GM19099 (cell line): ENCODE measurements around the gene CPB2.

ENCODE experiments used
- POLR2A ChIP-seq: IDR thresholded peaks from 3 replicates; pipeline ENCODE4 v1.6.1; 2011; ENCODE audit warnings: low read depth; ENCODE audit not compliant: insufficient read length; ENCODE audit errors: extremely low read depth

The CPB2 gene

GRCh38 chr13:46053162-46054012 lies 51.4 kb downstream of the CPB2 start:
- no peak for TF ChIP-seq POLR2A

GRCh38 chr13:46052319-46053161 lies 52.3 kb downstream of the CPB2 start, which contains the start of gene ZC3H13:
Gene ZC3H13, minus strand, starts transcription at chr13:46052746. Its CDS starts 7,239 bp downstream, at chr13:46045507.
- peak; percentile 87 for TF ChIP-seq POLR2A

- TF ChIP-seq POLR2A: no peak
Observed at GRCh38 chr13:46051968-46052318, 52.9 kb downstream of the CPB2 start.

- no peak for TF ChIP-seq POLR2A
Observed at GRCh38 chr13:46050771-46051170, 54.1 kb downstream of the CPB2 start.

- TF ChIP-seq POLR2A: no peak
Observed at GRCh38 chr13:46045424-46045823, 59.4 kb downstream of the CPB2 start.

GRCh38 chr13:46043647-46044046 lies 61.2 kb downstream of the CPB2 start:
- no peak for TF ChIP-seq POLR2A

- no peak for TF ChIP-seq POLR2A
Observed at GRCh38 chr13:46041419-46041839, 63.4 kb downstream of the CPB2 start.

GRCh38 chr13:46040763-46041162 lies 64.1 kb downstream of the CPB2 start:
- no peak for TF ChIP-seq POLR2A

- no peak for TF ChIP-seq POLR2A
Observed at GRCh38 chr13:46039411-46040182, 65.2 kb downstream of the CPB2 start.

- no peak for TF ChIP-seq POLR2A
Observed at GRCh38 chr13:46038296-46038695, 66.5 kb downstream of the CPB2 start.

- TF ChIP-seq POLR2A: no peak
Observed at GRCh38 chr13:46035066-46035465, 69.8 kb downstream of the CPB2 start.

GRCh38 chr13:46032341-46032740 lies 72.5 kb downstream of the CPB2 start:
- no peak for TF ChIP-seq POLR2A

- no peak for TF ChIP-seq POLR2A
Observed at GRCh38 chr13:46031581-46032263, 73.1 kb downstream of the CPB2 start.

GRCh38 chr13:46025157-46025556 lies 79.7 kb downstream of the CPB2 start:
- TF ChIP-seq POLR2A: no peak
